ENCODE results near the gene GSX2.

GSX2 gene

DNA sequence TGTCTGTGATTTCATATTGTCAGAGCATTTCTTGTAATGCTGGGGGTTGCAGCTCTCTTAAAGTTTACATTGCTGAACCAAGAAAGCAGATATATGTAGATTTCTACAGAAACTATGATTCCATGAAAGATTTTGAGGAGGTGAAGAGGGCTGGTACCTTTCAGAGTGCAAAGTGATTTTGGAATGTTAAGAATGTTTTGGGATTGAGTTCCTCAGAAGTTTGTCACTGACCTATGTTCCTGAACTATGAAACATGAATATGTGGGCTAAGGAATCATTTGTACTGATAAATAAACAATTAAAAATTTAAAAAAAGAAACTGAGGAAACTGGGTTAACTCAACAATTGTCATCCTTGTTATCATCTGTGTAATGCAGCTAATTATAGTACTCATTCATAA, 23.3 kb upstream of the GSX2 start:
- no peak for FAIRE-seq
- DNase-seq (ENCODE audit: insufficient read length, low spot score): no peak

DNA sequence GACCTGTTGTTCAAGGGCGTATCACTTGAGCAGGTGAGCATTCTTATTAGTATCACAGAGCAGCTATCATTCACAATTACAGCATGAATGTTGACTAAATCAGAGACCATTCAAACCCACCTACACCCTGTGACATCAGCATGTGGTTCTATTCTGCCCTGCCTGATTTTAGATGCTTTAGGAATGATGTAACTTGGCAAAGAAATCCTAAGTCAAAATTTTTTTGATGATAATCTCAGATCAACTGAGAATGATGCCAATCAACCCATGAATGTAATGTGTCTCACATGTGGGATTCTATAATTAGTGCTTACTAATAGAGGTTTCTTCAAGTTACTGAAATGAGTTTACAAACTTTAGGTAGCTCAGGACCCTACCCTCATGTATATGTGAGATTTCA, 22.2 kb upstream of the GSX2 start:
- DNase-seq (ENCODE audit: insufficient read length, low spot score) (no peak), FAIRE-seq (no peak)

- FAIRE-seq (no peak), DNase-seq (ENCODE audit: insufficient read length, low spot score) (no peak)
Observed at GRCh38 chr4:54082168-54082567, 17.8 kb upstream of the GSX2 start.

DNA sequence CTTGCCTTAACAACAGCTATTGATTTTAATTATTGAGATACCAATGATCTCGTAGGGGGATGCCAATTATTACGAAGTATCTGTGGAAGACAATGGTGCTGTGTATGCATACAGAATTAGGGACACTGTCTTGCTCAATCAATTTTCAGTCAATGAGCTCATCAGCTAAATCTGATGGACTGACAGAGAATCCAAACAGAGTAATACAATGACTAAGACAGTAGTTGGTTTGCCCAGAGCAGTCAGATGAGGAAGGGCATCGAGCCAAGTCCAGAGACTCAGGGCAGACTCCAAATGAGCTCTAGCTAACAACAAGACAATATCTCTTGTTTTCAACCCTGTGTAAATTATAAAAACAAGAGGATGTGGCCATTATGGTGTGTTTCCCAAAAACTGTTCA, 14.7 kb upstream of the GSX2 start:
- no peak for FAIRE-seq
- DNase-seq (ENCODE audit: insufficient read length, low spot score): no peak

- DNase-seq (ENCODE audit: insufficient read length, low spot score) (no peak), FAIRE-seq (no peak)
Observed at GRCh38 chr4:54089875-54090274, 10.1 kb upstream of the GSX2 start.

- FAIRE-seq (no peak), DNase-seq (ENCODE audit: insufficient read length, low spot score) (no peak)
Observed at GRCh38 chr4:54090404-54090803, 9.6 kb upstream of the GSX2 start.

GRCh38 chr4:54090804-54091623, 8.9 kb upstream of the GSX2 start:
- FAIRE-seq (no peak), DNase-seq (ENCODE audit: insufficient read length, low spot score) (no peak)

- FAIRE-seq: peak; percentile 45
Observed at GRCh38 chr4:54091637-54092404, 8.1 kb upstream of the GSX2 start.

GRCh38 chr4:54092405-54093323, 7.3 kb upstream of the GSX2 start:
- peak; percentile 51 for FAIRE-seq

More at GRCh38 chr4:54091637-54092404, 8.1 kb upstream of the GSX2 start:
- no peak for DNase-seq (ENCODE audit: insufficient read length, low spot score)

GRCh38 chr4:54093324-54094240, 6.4 kb upstream of the GSX2 start:
- no peak for DNase-seq (ENCODE audit: insufficient read length, low spot score)
- no peak for FAIRE-seq

More at GRCh38 chr4:54092405-54093323, 7.3 kb upstream of the GSX2 start:
- DNase-seq (ENCODE audit: insufficient read length, low spot score): no peak

DNA sequence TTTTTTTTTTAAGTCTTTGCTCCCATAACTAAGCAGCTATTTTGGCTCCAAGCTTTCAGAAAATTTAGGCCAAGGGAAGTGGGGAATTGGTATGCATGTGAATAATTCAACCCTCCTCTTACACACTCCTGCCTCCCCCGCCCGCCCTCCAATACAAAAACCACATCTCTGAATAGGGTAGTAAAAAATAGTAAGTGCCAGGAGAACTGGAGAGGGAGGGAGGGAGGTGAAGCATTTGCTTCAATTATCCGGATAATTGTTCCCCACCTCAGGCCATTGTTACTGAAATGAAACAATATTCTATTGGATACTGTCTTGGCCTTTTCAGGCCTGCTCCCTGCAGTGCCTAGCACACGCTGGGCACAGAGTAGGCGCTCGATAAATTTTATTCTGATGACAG, 5.5 kb upstream of the GSX2 start:
- no peak for FAIRE-seq
- DNase-seq (ENCODE audit: insufficient read length, low spot score): no peak

DNA sequence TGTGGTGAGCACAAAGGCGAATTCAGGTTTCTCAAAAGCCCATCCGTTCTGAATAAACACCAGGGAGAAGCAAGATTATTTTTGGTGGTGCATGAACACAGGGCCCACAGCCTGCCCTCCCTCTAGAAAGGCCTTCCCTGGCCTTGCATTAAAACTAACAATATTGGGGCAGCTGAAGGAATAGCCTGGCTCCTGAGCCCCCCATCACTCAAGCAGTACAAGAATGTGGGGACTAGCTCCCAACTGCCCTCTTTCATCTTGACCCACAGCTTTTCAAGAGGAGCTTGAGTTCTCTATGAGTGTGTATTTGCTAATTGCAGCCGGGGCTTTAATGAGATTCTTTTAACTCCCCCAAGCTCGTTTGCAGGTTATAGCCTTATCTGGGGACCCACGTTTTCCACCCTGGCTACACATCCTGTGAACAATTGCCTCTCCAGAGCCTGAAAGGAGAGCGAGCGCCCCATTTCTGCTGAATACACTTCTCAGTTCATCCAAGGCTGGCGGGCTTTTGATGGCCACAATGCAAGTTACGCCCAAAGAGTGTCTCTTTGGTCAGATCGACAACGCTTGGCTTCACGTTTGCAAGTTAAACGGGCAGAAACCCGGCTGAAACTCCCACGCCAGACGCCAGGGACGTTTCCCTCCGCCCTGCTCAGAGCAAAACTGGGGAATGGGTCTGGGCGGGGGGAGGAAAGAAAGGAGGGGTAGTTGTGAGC, 4.7 kb upstream of the GSX2 start:
- no peak for DNase-seq (ENCODE audit: insufficient read length, low spot score)

GRCh38 chr4:54096295-54096962, 3.5 kb upstream of the GSX2 start:
- no peak for FAIRE-seq
- no peak for DNase-seq (ENCODE audit: insufficient read length, low spot score)

More for the DNA sequence above, 4.7 kb upstream of the GSX2 start:
- no peak for FAIRE-seq

DNA sequence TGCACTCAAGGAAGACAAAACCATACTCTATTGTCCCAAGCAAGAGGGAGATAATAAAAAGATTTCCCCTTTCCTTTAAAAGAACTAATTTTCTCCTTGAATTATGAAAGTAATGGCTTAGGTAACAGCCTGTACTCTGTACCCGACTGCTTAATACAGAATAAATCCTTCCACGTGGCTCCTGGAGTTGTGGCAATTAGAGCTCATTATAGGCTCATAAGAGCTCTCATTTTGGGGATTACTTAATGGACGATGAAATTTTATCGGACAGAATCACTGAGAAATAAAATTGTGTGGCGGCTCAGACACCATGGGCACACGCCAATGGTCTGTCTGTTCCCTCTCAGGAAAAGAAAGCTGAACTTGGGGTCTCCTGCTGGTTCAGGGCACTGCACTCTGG, 2.8 kb upstream of the GSX2 start:
- no peak for DNase-seq (ENCODE audit: insufficient read length, low spot score)
- FAIRE-seq: no peak

DNA sequence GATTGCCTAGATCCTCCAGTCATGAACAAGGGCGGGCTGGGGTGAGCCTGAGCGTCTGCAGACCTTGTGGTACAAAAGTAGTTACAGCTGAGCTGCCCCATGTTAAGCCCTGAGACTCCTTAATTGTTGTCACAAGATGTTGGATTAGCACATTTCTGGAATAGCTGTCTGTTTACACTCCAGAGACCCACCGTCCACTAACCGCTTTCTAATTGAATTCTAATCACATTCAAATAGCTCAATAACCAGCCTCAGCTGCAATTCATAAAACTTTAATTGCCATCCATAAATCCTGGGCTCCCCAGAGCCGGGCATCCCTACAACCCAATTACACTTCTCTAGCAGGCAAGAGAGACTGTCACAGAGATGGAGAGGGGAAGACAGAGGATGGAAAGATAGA, 1.6 kb upstream of the GSX2 start:
- FAIRE-seq: no peak

DNA sequence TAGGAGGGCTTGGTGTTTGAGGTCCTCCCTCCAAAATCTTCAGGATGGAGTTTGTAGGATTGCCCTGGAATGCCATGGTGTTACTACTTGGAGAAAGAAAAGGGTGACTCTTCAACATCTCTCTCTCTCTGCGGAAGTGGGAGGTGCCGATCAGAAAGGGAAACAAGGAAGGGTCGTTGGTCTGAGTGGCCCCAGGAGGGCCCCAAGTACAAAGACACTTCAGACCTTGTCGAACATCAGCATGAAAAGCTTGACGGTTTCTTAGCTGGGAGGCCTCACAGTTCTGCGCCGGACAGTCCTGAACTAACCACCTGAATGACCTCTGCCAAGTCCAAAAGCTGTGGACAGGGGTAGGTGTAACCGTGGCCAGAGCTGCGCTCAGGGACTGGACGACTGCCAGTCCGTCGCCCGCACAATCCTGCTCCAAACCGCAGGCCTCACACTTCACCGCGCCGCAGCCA, 646 bp upstream of the GSX2 start:
- DNase-seq (ENCODE audit: insufficient read length, low spot score) (no peak), FAIRE-seq (no peak)

More for the DNA sequence above, 1.6 kb upstream of the GSX2 start:
- DNase-seq (ENCODE audit: insufficient read length, low spot score): no peak

DNA sequence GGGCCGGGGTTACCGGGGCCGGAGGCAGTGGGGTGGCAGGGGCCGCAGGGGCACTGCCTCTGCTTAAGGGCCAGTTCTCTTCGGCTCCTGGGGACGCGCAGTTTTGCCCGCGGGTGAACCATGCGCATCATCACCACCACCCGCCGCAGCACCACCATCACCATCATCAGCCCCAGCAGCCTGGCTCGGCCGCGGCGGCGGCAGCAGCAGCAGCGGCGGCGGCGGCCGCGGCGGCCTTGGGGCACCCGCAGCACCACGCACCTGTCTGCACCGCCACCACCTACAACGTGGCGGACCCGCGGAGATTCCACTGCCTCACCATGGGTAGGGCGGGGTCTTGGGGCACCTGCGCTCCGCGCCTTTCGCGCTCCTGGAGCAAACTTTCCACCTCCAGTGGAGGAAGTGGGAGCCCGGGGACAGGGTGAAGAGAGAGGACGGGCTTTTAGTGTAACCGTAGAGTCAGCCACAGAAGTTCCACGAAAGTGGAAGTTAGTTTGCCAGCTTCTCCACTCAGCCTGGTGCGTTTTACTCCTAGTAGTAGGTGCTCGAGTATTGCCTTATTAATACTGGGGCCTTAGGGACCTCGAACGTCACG, 729 bp downstream of the GSX2 start:
- FAIRE-seq: no peak

More for the DNA sequence above, 729 bp downstream of the GSX2 start:
- no peak for DNase-seq (ENCODE audit: insufficient read length, low spot score)

Measured in GM19239 (cell line).